Heart left ventricle (tissue), 16 donors: ENCODE measurements around the gene STK11. TPM values are rescaled to one million over a fixed set of nuclear protein-coding genes. Genes with fewer than 3 reads are reported as not detected.

Experiments used
- ATAC-seq, 4 donors: fragments of 200-7000 bp; cut with Tn5 transposase; one replicate each; pipeline ENCODE4 v1.9.1; 2020 to 2022; ENCODE audit warnings: moderate library complexity in 4 of 4, mild to moderate bottlenecking in 3 of 4, moderate number of reproducible peaks in 1 of 4
- DNase-seq, 5 donors: peaks; one replicate each; pipeline ENCODE4 v3.0.0-alpha.2; 2020
- H3K27ac ChIP-seq, 12 donors: fragments of 200-600 bp; sonication (generic) in 4 of 12; one replicate each; pipeline versions ENCODE4 v1.5.0 to v1.8.0; 2016 to 2022; ENCODE audit warnings: mild to moderate bottlenecking in 2 of 12
- H3K27me3 ChIP-seq, 9 donors: fragments of 200-600 bp; sonication (generic) in 2 of 9; one replicate each; pipeline versions ENCODE4 v1.5.1 to v1.8.0; 2016 to 2022; ENCODE audit warnings: mild to moderate bottlenecking in 3 of 9
- H3K36me3 ChIP-seq, 9 donors: fragments of 200-600 bp; sonication (generic) in 2 of 9; one replicate each; pipeline versions ENCODE4 v1.5.0 to v1.8.0; 2018 to 2022; ENCODE audit warnings: mild to moderate bottlenecking in 2 of 9
- H3K4me1 ChIP-seq, 12 donors: fragments of 200-600 bp; sonication (generic) in 4 of 12; one replicate each; pipeline versions ENCODE4 v1.5.0 to v1.8.0; 2016 to 2022; ENCODE audit warnings: mild to moderate bottlenecking in 3 of 12
- H3K4me3 ChIP-seq, 12 donors: fragments of 200-600 bp; sonication (generic) in 4 of 12; one replicate each; pipeline versions ENCODE4 v1.5.0 to v1.8.0; 2017 to 2022; ENCODE audit warnings: mild to moderate bottlenecking in 9 of 12, moderate library complexity in 4 of 12
- H3K9me3 ChIP-seq, 12 donors: fragments of 200-600 bp; sonication (generic) in 4 of 12; one replicate each; pipeline versions ENCODE4 v1.5.0 to v1.8.0; 2016 to 2022; ENCODE audit warnings: mild to moderate bottlenecking in 1 of 12
- POLR2A ChIP-seq, 2 donors: fragments of 450-650 bp; IDR thresholded peaks; one replicate each; pipeline ENCODE4 v1.6.1; 2017; ENCODE audit warnings: antibody characterized with exemption in 2 of 2, mild to moderate bottlenecking in 2 of 2, moderate library complexity in 2 of 2
- WGBS, 4 donors: extraction: QIAGEN DNeasy Blood & Tissue Kit in 2 of 4; methylation state at CpG; one replicate each; pipeline versions ENCODE4 v1.1.5 to v1.1.7; 2013 to 2018; 5-methylcytosine and 5-hydroxymethylcytosine counted together
- intact Hi-C, 10 donors: fragments of 100-400 bp; cut with DNase I; formaldehyde crosslinking; loops; one replicate each; pipeline versions ENCODE4 v1.11.1 to v1.14.2; 2022
- polyA plus RNA-seq, 2 donors: library from polyadenylated mRNA; stranded (reverse); fragments of 200-250 nt; gene quantifications; one replicate each; pipeline ENCODE4 v1.2.3, GENCODE V29; 2013
- total RNA-seq, 9 donors: library from RNA; depleted of rRNA in 2 of 9; stranded (reverse); fragments of >200 nt in 2 of 9; fragmentation: NEBNext Ultra II Directional in 3 of 9; extraction: Animal tissue kit (Norgen Biotek cat#: 25700) in 3 of 9; gene quantifications; one replicate each; pipeline versions ENCODE4 v1.1.0 to v1.2.4, GENCODE V29; 2016 to 2023
- TF ChIP-seq, protein P1 (sequence below), 12 donors: fragments of 200-600 bp; sonication (generic) in 4 of 12; IDR thresholded peaks; one replicate each; pipeline versions ENCODE4 v1.5.0 to v1.8.0; 2018 to 2022; ENCODE audit warnings: antibody characterized with exemption in 12 of 12, mild to moderate bottlenecking in 5 of 12
- donor health status: ischemic (EF 13 %, LVEDD 7.1; RV severe dilation, severe dysfunction).
- donor health status: healthy with polysubstance abuse.
- donor health status: DM: no; HTN: yes; CAD: no.
- donor health status: DM: no; HTN: no; CAD: no.
- donor health status: ischemic (EF 25% LVEDD 6.9; RV normal size, moderate dysfunction).
- donor health status: ischemic (EF 25% LVEDD 5.7; RV mildly dilated, moderate dysfunction).
- donor health status: healthy.
- donor health status: DM: yes; HTN: yes; CAD: no.
- donor health status: ischemic (EF 35%, LVEDD 5.7; RV mildly dilated, moderate dysfunction).
- donor health status: nonischemic (EF 11% LVEDD 7.7; RV severe dilation, severe dysfunction).
- donor health status: DM: yes; HTN: yes; CAD: no.
- donor health status: PGD.
- donor health status: ischemic (EF 29% LVEDD 5.4; RV normal size, mild dysfunction).
- donor health status: nonischemic (EF 23%, LVEDD 6.1; RV moderate dilation, normal function).

STK11 gene
- total and polyA plus RNA-seq, 11 donors: 44.7 to 92.0 (median 50.7) TPM

DNA sequence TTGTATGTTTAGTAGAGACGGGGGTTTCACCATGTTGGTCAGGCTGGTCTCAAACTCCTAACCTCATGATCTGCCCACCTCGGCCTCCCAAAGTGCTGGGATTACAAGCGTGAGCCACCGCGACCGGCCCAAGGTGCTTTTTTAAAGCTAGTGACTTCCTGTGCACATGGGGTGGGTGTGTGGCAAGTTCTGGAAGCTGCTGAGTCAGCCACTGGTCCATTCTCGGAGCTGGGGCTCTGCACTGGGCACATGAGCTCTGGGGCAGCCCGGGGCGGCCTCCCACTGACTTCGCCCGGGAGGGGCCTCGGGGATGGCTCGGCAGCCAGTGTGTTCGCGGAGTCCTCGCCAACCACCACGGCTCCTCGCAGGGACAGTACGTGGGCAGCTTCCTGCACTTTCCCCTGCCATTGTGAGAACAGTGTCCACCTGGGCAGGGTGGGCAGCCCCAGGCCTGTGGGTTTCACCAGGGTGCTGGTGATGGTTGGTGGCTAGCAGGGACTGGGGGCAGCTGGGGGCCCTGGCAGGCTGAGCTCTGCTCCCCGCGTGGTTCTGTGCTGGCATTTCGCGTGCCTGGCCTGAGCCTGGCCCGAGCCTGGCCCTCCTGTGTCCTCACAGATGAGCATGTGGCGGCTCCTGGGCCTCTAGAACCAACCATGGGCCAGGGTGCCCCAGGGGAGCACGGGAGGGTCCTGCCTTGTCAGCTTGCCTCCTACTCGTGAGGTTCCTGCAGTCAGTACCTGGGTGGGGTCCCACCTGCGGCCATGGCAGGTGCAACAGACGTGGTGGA, 20.1 kb downstream of the STK11 start:
- no peak for DNase-seq
- whole genome bisulfite sequencing, 4 donors: 88 to 90% (median 89%) methylated on average over 17 to 29 of the region's 29 CpGs
- TF ChIP-seq, protein P1, sequence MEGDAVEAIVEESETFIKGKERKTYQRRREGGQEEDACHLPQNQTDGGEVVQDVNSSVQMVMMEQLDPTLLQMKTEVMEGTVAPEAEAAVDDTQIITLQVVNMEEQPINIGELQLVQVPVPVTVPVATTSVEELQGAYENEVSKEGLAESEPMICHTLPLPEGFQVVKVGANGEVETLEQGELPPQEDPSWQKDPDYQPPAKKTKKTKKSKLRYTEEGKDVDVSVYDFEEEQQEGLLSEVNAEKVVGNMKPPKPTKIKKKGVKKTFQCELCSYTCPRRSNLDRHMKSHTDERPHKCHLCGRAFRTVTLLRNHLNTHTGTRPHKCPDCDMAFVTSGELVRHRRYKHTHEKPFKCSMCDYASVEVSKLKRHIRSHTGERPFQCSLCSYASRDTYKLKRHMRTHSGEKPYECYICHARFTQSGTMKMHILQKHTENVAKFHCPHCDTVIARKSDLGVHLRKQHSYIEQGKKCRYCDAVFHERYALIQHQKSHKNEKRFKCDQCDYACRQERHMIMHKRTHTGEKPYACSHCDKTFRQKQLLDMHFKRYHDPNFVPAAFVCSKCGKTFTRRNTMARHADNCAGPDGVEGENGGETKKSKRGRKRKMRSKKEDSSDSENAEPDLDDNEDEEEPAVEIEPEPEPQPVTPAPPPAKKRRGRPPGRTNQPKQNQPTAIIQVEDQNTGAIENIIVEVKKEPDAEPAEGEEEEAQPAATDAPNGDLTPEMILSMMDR (IDR thresholded peaks at IDR 0.05): no peak
- no peak for TF ChIP-seq POLR2A (IDR thresholded peaks at IDR 0.05)
- no peak overlapping the region for H3K4me3 ChIP-seq
- H3K9me3 ChIP-seq: no peaks in the 10 kb centered on the region
- H3K36me3 ChIP-seq: peaks cover 0 to 77% (median 67%) of the 10 kb centered on the region in 9 donors
- H3K27ac ChIP-seq: no peak overlapping the region
- peaks cover 0 to 29% (median 17%) of the 10 kb centered on the region in 12 donors for H3K4me1 ChIP-seq
- no peak for ATAC-seq
- intact Hi-C loops: no loop called here
- no peaks in the 10 kb centered on the region for H3K27me3 ChIP-seq

DNA sequence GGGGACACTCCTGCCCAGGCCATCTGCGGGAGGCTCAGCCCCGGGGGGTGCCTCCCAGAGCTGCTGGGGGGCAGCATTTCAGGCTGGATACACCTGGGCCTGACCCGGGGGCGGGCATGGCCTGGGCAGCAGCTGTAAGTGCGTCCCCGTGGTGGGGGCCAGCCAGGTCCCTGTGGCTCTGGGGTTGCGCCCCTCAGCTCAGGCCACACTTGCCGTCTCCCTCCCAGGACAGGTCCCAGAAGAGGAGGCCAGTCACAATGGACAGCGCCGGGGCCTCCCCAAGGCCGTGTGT, 20.6 kb downstream of the STK11 start:
- DNase-seq: no peak
- Histone ChIP-seq H3K9me3 (no peaks in the 10 kb centered on the region), H3K36me3 (peaks cover 0 to 71% (median 61%) of the 10 kb centered on the region in 9 donors), H3K27ac (no peak overlapping the region), H3K4me1 (peaks cover 0 to 25% (median 14%) of the 10 kb centered on the region in 12 donors), H3K4me3 (no peak overlapping the region), H3K27me3 (no peaks in the 10 kb centered on the region)
- intact Hi-C loops: no loop called here
- no peak for TF ChIP-seq POLR2A (IDR thresholded peaks at IDR 0.05)
- TF ChIP-seq, protein P1 (IDR thresholded peaks at IDR 0.05): no peak
- 80 to 96% (median 96%) methylated on average over 1 to 11 of the region's 11 CpGs for WGBS, 4 donors
- no peak for ATAC-seq

DNA sequence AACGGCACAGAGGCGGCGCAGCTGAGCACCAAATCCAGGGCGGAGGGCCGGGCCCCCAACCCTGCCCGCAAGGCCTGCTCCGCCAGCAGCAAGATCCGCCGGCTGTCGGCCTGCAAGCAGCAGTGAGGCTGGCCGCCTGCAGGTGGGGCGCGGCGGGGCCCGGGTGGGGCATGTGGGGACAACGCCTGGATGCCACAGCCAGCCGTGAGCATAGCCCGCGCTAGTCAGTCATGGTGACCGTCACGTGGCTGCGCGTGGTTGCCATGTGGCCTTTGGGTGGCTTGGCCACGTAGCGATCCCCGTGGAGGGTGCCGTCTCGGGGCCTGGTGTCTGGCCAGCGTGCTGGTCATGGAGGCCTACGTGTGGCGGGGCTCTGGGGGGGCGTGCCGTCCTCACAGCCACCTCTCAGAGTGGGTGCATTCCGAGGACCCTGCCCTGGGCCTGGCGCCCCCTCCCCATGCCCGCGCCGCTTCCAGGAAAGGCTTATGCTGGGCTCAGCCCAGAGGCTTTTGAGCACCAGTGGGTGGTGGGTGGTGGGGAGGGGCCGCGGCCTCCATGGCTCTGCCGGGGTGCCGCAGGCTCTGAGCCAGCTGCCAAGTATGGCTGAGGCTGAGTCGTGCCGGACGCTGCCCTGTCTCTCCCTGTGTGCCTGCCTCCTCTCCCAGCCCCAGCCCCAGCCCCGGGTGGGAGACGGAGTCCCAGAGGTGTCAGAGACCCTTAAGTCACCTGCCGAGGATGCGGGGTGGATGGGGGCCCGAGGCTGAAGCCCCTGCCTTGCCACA, 21.1 kb downstream of the STK11 start:
- no peak overlapping the region for H3K27ac ChIP-seq
- intact Hi-C loops: no loop called here
- no peaks in the 10 kb centered on the region for H3K9me3 ChIP-seq
- ATAC-seq: no peak
- peaks cover 0 to 67% (median 57%) of the 10 kb centered on the region in 9 donors for H3K36me3 ChIP-seq
- no peaks in the 10 kb centered on the region for H3K27me3 ChIP-seq
- H3K4me1 ChIP-seq: peaks cover 0 to 20% (median 9%) of the 10 kb centered on the region in 12 donors
- no peak overlapping the region for H3K4me3 ChIP-seq
- DNase-seq: no peak
- 93 to 94% (median 94%) methylated on average over 26 to 50 of the region's 50 CpGs for WGBS, 4 donors
- TF ChIP-seq, protein P1 (IDR thresholded peaks at IDR 0.05): no peak
- TF ChIP-seq POLR2A (IDR thresholded peaks at IDR 0.05): no peak
